H1 (cell line): Measurements from ENCODE around the gene CD46. TPM values are rescaled to one million over a fixed set of nuclear protein-coding genes. Genes with fewer than 3 reads are reported as not detected.

Experiments
- CTCF ChIA-PET: fragments of 300-600 bp; sonication (Branson Sonifier 250); formaldehyde crosslinking; loops from one replicate; lab custom pipeline; 2021; ENCODE audit not compliant: partially characterized antibody; lab: Charles Lee
- POLR2A ChIA-PET: fragments of 300-600 bp; sonication (Branson Sonifier 250); formaldehyde crosslinking; loops from one replicate; lab custom pipeline; 2021; ENCODE audit warnings: inconsistent platforms; ENCODE audit not compliant: partially characterized antibody; lab: Charles Lee
- DNase-seq, 2 experiments: peaks; one replicate each; pipeline versions ENCODE4 v3.0.0 to v3.0.0-alpha.2; 2010 to 2022; ENCODE audit warnings: low spot score in 2 of 2, low read depth in 1 of 2, mixed read lengths in 1 of 2
- FAIRE-seq: peaks from 2 replicates; lab custom pipeline; 2011; peaks lifted over from hg19 to GRCh38; lab: Jason Lieb, UNC
- H2AFZ ChIP-seq: 2 replicates; pipeline ENCODE4 v1.8.1; 2012; ENCODE audit warnings: low read length, inconsistent platforms
- H2AK5ac ChIP-seq: 2 replicates; pipeline ENCODE4 v1.6.1; 2013; ENCODE audit warnings: low read depth, low read length
- H2BK120ac ChIP-seq: replicated peaks from 2 replicates; pipeline ENCODE3; 2013; ENCODE audit warnings: low read depth, low read length, inconsistent platforms
- H2BK12ac ChIP-seq: 2 replicates; pipeline ENCODE4 v1.6.1; 2013; ENCODE audit warnings: low read depth, low read length
- H2BK15ac ChIP-seq: 2 replicates; pipeline ENCODE4 v1.6.1; 2013; ENCODE audit warnings: low read length
- H2BK20ac ChIP-seq: 2 replicates; pipeline ENCODE4 v1.6.1; 2013; ENCODE audit warnings: low read length
- H2BK5ac ChIP-seq: 2 replicates; pipeline ENCODE4 v1.6.1; 2013; ENCODE audit warnings: low read depth, low read length
- H3K14ac ChIP-seq: 2 replicates; pipeline ENCODE4 v1.6.1; 2013; ENCODE audit warnings: inconsistent platforms; ENCODE audit not compliant: insufficient read length
- H3K18ac ChIP-seq: 2 replicates; pipeline ENCODE4 v1.6.1; 2013; ENCODE audit warnings: low read length; ENCODE audit errors: extremely low read depth
- H3K23ac ChIP-seq: 2 replicates; pipeline ENCODE4 v1.6.1; 2013; ENCODE audit warnings: inconsistent platforms; ENCODE audit not compliant: insufficient read length
- H3K23me2 ChIP-seq: 2 replicates; pipeline ENCODE4 v1.6.1; 2013; ENCODE audit warnings: low read depth, low read length
- H3K27ac ChIP-seq: 2 replicates; pipeline ENCODE4 v1.6.1; 2011; ENCODE audit warnings: low read depth, low read length, inconsistent platforms
- H3K27me3 ChIP-seq, 4 experiments: replicated peaks in 1 of 4; 1 replicate in 1 of 4; 2 replicates in 3 of 4; pipeline versions ENCODE4 v1.6.1 to v1.8.1; 2011 to 2013; ENCODE audit warnings: low read length in 3 of 4, mild to moderate bottlenecking in 3 of 4, inconsistent platforms in 2 of 4, mixed read lengths in 2 of 4, moderate library complexity in 1 of 4; ENCODE audit not compliant: control insufficient read depth in 3 of 4, insufficient read depth in 3 of 4; ENCODE audit errors: extremely low read depth in 1 of 4
- H3K36me3 ChIP-seq, 4 experiments: 2 replicates each; pipeline versions ENCODE4 v1.6.1 to v1.8.1; 2011 to 2013; ENCODE audit warnings: mild to moderate bottlenecking in 4 of 4, low read length in 3 of 4, moderate library complexity in 2 of 4, control low read depth in 1 of 4, inconsistent platforms in 1 of 4; ENCODE audit not compliant: insufficient read depth in 4 of 4, control insufficient read depth in 2 of 4
- H3K4ac ChIP-seq: replicated peaks from 2 replicates; pipeline ENCODE3; 2013; ENCODE audit warnings: low read length, low read depth, mixed read lengths, inconsistent platforms; ENCODE audit not compliant: insufficient read length
- H3K4me1 ChIP-seq, 4 experiments: replicated peaks in 1 of 4; 1 replicate in 1 of 4; 2 replicates in 3 of 4; pipeline versions ENCODE4 v1.6.1 to v1.8.1; 2011 to 2013; ENCODE audit warnings: low read length in 3 of 4, inconsistent platforms in 2 of 4, mixed read lengths in 1 of 4; ENCODE audit not compliant: insufficient read depth in 4 of 4, control insufficient read depth in 3 of 4
- H3K4me2 ChIP-seq, 2 experiments: 2 replicates each; pipeline versions ENCODE4 v1.6.1 to v1.8.1; 2011 to 2013; ENCODE audit warnings: low read depth in 2 of 2, low read length in 2 of 2, control low read depth in 1 of 2, inconsistent platforms in 1 of 2, mild to moderate bottlenecking in 1 of 2; ENCODE audit not compliant: insufficient read depth in 1 of 2
- H3K4me3 ChIP-seq, 4 experiments: fragments of 200-600, 300-600 bp in 1 of 4; sonication (generic), shearing (Covaris generic), sonication (Bioruptor Twin) in 1 of 4; 2 replicates each; pipeline versions ENCODE4 v1.5.1 to v1.8.1; 2011 to 2016; ENCODE audit warnings: low read length in 4 of 4, low read depth in 3 of 4, control low read depth in 2 of 4, inconsistent platforms in 2 of 4, mild to moderate bottlenecking in 2 of 4, mixed read lengths in 1 of 4, moderate library complexity in 1 of 4; ENCODE audit not compliant: insufficient read depth in 2 of 4; ENCODE audit errors: extremely low read depth in 1 of 4
- H3K56ac ChIP-seq: replicated peaks from 2 replicates; pipeline ENCODE3; 2013; ENCODE audit warnings: low read depth, mild to moderate bottlenecking, mixed read lengths, low read length, inconsistent platforms; ENCODE audit not compliant: insufficient read length
- H3K79me1 ChIP-seq: 2 replicates; pipeline ENCODE4 v1.6.1; 2013; ENCODE audit warnings: low read depth, low read length, control low read depth
- H3K79me2 ChIP-seq, 2 experiments: 2 replicates each; pipeline versions ENCODE4 v1.6.1 to v1.8.1; 2012 to 2013; ENCODE audit warnings: low read length in 2 of 2, mild to moderate bottlenecking in 2 of 2, inconsistent platforms in 1 of 2; ENCODE audit not compliant: insufficient read depth in 2 of 2, control insufficient read depth in 1 of 2
- H3K9ac ChIP-seq, 4 experiments: replicated peaks in 1 of 4; 1 replicate in 1 of 4; 2 replicates in 3 of 4; pipeline versions ENCODE4 v1.6.1 to v1.8.1; 2011 to 2013; ENCODE audit warnings: low read depth in 3 of 4, low read length in 3 of 4, control low read depth in 2 of 4, mild to moderate bottlenecking in 2 of 4, moderate library complexity in 2 of 4, inconsistent platforms in 1 of 4; ENCODE audit errors: extremely low read depth in 1 of 4
- H3K9me3 ChIP-seq, 2 experiments: 2 replicates each; pipeline versions ENCODE4 v1.6.1 to v1.8.1; 2012 to 2013; ENCODE audit warnings: mild to moderate bottlenecking in 2 of 2, moderate library complexity in 2 of 2, control low read depth in 1 of 2, inconsistent platforms in 1 of 2, low read depth in 1 of 2, low read length in 1 of 2, mixed read lengths in 1 of 2; ENCODE audit not compliant: insufficient read depth in 2 of 2
- H4K20me1 ChIP-seq, 2 experiments: replicated peaks in 1 of 2; 2 replicates each; pipeline versions ENCODE3 to v1.8.1; 2011 to 2013; ENCODE audit warnings: inconsistent platforms in 2 of 2, low read length in 2 of 2, mild to moderate bottlenecking in 1 of 2; ENCODE audit not compliant: insufficient read depth in 2 of 2, control insufficient read depth in 1 of 2
- H4K5ac ChIP-seq: 2 replicates; pipeline ENCODE4 v1.6.1; 2013; ENCODE audit warnings: low read length, low read depth, mixed read lengths, inconsistent platforms; ENCODE audit not compliant: insufficient read length
- H4K8ac ChIP-seq: 2 replicates; pipeline ENCODE4 v1.8.0; 2013; ENCODE audit warnings: mild to moderate bottlenecking, moderate library complexity, low read length, inconsistent platforms; ENCODE audit not compliant: insufficient read depth; ENCODE audit errors: extremely low read depth
- H4K91ac ChIP-seq: replicated peaks from 2 replicates; pipeline ENCODE3; 2013; ENCODE audit warnings: low read length, mixed read lengths, inconsistent platforms; ENCODE audit not compliant: insufficient read length
- BRCA1 ChIP-seq: IDR thresholded peaks from 2 replicates; pipeline ENCODE4 v1.6.1; 2012; ENCODE audit warnings: low read depth, low read length, improper control_type of control experiment
- TCF12 ChIP-seq: IDR thresholded peaks from 2 replicates; pipeline ENCODE4 v1.6.1; 2011; ENCODE audit warnings: low read depth, mild to moderate bottlenecking, low read length
- WGBS, 2 experiments: shearing (Covaris generic) in 1 of 2; methylation state at CpG; one replicate each; pipeline versions ENCODE4 v1.1.6 to v1.1.7; 2013 to 2015; ENCODE audit warnings: low lambda C conversion rate in 2 of 2, mixed read lengths in 2 of 2, inconsistent platforms in 1 of 2, low coverage in 1 of 2, missing lambda C conversion rate in 1 of 2; ENCODE audit not compliant: insufficient replicate concordance in 2 of 2, insufficient coverage in 1 of 2, insufficient read length in 1 of 2; ENCODE audit errors: extremely low coverage in 1 of 2, missing lambda C conversion rate in 1 of 2; 5-methylcytosine and 5-hydroxymethylcytosine counted together
- polyA plus RNA-seq, 7 experiments: library from polyadenylated mRNA; depleted of rRNA in 3 of 7; stranded (reverse) in 5 of 7; unstranded in 2 of 7; fragments of >200 nt in 5 of 7; fragments of 200-250 nt in 2 of 7; gene quantifications; 1 replicate in 5 of 7; 2 replicates in 1 of 7; 4 replicates in 1 of 7; pipeline versions ENCODE4 v1.2.1 to v1.2.3, GENCODE V29; 2011 to 2013; ENCODE audit warnings: missing spikeins in 2 of 7, mixed read lengths in 2 of 7
- total RNA-seq: library from RNA; stranded (reverse); fragmentation: NEBNext Ultra II Directional; extraction: Animal tissue kit (Norgen Biotek cat#: 25700); gene quantifications from 2 replicates; pipeline ENCODE4 v1.2.1, GENCODE V29; 2021

Gene CD46
- total and polyA plus RNA-seq, 2 of the 8 experiments (the other 6 are each of a cell fraction or from before 2014, with no cell fraction given) = 60.9 to 113 TPM

- no peaks in the 10 kb centered on the region for H3K36me3 ChIP-seq
- no peak overlapping the region for H3K4me2 ChIP-seq
- no peak overlapping the region for H3K4me3 ChIP-seq
- no peak overlapping the region for H2BK5ac ChIP-seq
- H3K4ac ChIP-seq = no peak overlapping the region
- no peak overlapping the region; the same call in 1 of the 2 replicates for H4K8ac ChIP-seq
- H2BK120ac ChIP-seq = no peak overlapping the region
- no peaks in the 10 kb centered on the region for H3K79me2 ChIP-seq
- 90% methylated on average over 5 of the region's 5 CpGs; no CpG with 5 or more reads in 1 of the 2 experiments for WGBS, 2 experiments
- H3K56ac ChIP-seq = no peak overlapping the region
- H3K23me2 ChIP-seq = no peaks in the 10 kb centered on the region
- peak overlapping the region; percentile 51 for H4K91ac ChIP-seq
- H3K4me1 ChIP-seq = no peaks in the 10 kb centered on the region; a peak in 1 of 7 replicates
- 0 out of 2 replicates have a peak overlapping the region, but pooled peaks have one; percentile 55 for H2BK20ac ChIP-seq
- H4K20me1 ChIP-seq = peaks cover 0 to 1% of the 10 kb centered on the region in 2 experiments
- DNase-seq (no peak), FAIRE-seq (no peak)
- H2AK5ac ChIP-seq = no peak overlapping the region; the same call in 1 of the 2 replicates
- H3K27me3 ChIP-seq = no peaks in the 10 kb centered on the region
- ChIA-PET CTCF (interaction anchor here (0.8 to 12.1 kb wide), 9 partner anchors 10 to 142 kb away, joined by 3 to 113 read pairs (median 15); no protein-coding TSS in a partner anchor), POLR2A (no interaction called here)
- no peak overlapping the region for H3K9ac ChIP-seq
- H3K18ac ChIP-seq = no peak overlapping the region
- no peak overlapping the region for H2AFZ ChIP-seq
- H3K9me3 ChIP-seq = no peaks in the 10 kb centered on the region
- H4K5ac ChIP-seq = no peak overlapping the region
- H3K27ac ChIP-seq = no peak overlapping the region
- H2BK12ac ChIP-seq = no peak overlapping the region
- H3K23ac ChIP-seq = no peak overlapping the region
- H2BK15ac ChIP-seq = no peak overlapping the region
- H3K14ac ChIP-seq = no peak overlapping the region
- no peaks in the 10 kb centered on the region; the same call in 1 of the 2 replicates for H3K79me1 ChIP-seq
- TF ChIP-seq BRCA1 (no peak), TCF12 (no peak)
Observed at GRCh38 chr1:207828046-207828445, 76.2 kb downstream of the CD46 start.
